ENCODE measurements around the gene GALNT18. TPM values are rescaled to one million over a fixed set of nuclear protein-coding genes. Genes with fewer than 3 reads are reported as not detected.

Gene GALNT18
- total RNA-seq, 1 experiment from 2014 or later: 9.2 TPM

- H3K27me3 Mint-ChIP-seq (ENCODE audit: unreplicated experiment): peaks cover 37% of the 10 kb centered on the region
- H3K27ac Mint-ChIP-seq (ENCODE audit: unreplicated experiment): no peak overlapping the region
- no peak overlapping the region for H3K4me3 Mint-ChIP-seq (ENCODE audit: low read depth, unreplicated experiment)
- H3K36me3 Mint-ChIP-seq (ENCODE audit: insufficient read depth, unreplicated experiment): peaks cover 8% of the 10 kb centered on the region
- no TSS peak for BruUV-seq (replicated peaks)
- CTCF ChIA-PET: no interaction called here
- DNase-seq: no peak
- TF ChIP-seq, protein P1, sequence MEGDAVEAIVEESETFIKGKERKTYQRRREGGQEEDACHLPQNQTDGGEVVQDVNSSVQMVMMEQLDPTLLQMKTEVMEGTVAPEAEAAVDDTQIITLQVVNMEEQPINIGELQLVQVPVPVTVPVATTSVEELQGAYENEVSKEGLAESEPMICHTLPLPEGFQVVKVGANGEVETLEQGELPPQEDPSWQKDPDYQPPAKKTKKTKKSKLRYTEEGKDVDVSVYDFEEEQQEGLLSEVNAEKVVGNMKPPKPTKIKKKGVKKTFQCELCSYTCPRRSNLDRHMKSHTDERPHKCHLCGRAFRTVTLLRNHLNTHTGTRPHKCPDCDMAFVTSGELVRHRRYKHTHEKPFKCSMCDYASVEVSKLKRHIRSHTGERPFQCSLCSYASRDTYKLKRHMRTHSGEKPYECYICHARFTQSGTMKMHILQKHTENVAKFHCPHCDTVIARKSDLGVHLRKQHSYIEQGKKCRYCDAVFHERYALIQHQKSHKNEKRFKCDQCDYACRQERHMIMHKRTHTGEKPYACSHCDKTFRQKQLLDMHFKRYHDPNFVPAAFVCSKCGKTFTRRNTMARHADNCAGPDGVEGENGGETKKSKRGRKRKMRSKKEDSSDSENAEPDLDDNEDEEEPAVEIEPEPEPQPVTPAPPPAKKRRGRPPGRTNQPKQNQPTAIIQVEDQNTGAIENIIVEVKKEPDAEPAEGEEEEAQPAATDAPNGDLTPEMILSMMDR (IDR thresholded peaks at IDR 0.05; ENCODE audit: unreplicated experiment): no peak
- peaks cover 8% of the 10 kb centered on the region for H3K4me1 Mint-ChIP-seq (ENCODE audit: low read depth, unreplicated experiment)
- no peaks in the 10 kb centered on the region for H3K9me3 Mint-ChIP-seq (ENCODE audit: low read depth, unreplicated experiment)
- intact Hi-C loops (cut with micrococcal nuclease; ENCODE audit: unreplicated experiment): loop anchor here (10.0 kb wide), 1 partner anchor 591 kb away; no protein-coding TSS in a partner anchor
Measured at GRCh38 chr11:11626128-11626527, 4.3 kb upstream of the GALNT18 start.

DNA sequence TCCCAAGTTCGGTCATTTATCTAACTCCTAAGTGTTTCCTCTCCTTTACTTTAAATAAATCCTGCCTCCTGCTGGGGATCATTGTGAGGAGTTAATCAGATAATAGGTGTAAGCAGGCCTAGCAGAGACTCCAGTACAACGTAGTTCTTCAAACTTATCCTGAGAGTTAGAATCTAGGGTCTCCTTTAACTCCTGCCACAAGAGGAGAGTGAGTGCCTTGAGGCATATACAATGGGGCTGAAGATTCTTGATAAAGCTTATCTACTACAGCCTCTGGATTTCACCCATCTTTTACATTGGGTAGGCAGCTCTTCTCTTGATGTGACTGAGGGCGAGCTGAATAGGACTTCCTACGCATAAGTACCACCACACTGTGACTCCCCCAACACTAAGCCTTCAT lies 3.1 kb upstream of the GALNT18 start:
- Mint-ChIP-seq H3K27me3 (ENCODE audit: unreplicated experiment) (peaks cover 25% of the 10 kb centered on the region), H3K4me1 (ENCODE audit: low read depth, unreplicated experiment) (peaks cover 8% of the 10 kb centered on the region), H3K9me3 (ENCODE audit: low read depth, unreplicated experiment) (no peaks in the 10 kb centered on the region), H3K4me3 (ENCODE audit: low read depth, unreplicated experiment) (no peak overlapping the region), H3K27ac (ENCODE audit: unreplicated experiment) (no peak overlapping the region), H3K36me3 (ENCODE audit: insufficient read depth, unreplicated experiment) (peaks cover 20% of the 10 kb centered on the region)
- intact Hi-C loops (cut with micrococcal nuclease; ENCODE audit: unreplicated experiment): loop anchor here (5.0 to 10.0 kb wide), 2 partner anchors 162 to 590 kb away; no protein-coding TSS in a partner anchor
- no peak for DNase-seq
- BruUV-seq (replicated peaks): no TSS peak
- CTCF ChIA-PET: no interaction called here
- TF ChIP-seq, protein P1 (IDR thresholded peaks at IDR 0.05; ENCODE audit: unreplicated experiment): no peak

- BruUV-seq (replicated peaks): no TSS peak
- DNase-seq: no peak
- TF ChIP-seq, protein P1 (IDR thresholded peaks at IDR 0.05; ENCODE audit: unreplicated experiment): no peak
- intact Hi-C loops (cut with micrococcal nuclease; ENCODE audit: unreplicated experiment): loop anchor here (5.0 to 10.0 kb wide), 2 partner anchors 163 to 589 kb away; no protein-coding TSS in a partner anchor
- CTCF ChIA-PET: no interaction called here
- H3K4me1 Mint-ChIP-seq (ENCODE audit: low read depth, unreplicated experiment): peaks cover 15% of the 10 kb centered on the region
- H3K9me3 Mint-ChIP-seq (ENCODE audit: low read depth, unreplicated experiment): no peaks in the 10 kb centered on the region
- peaks cover 18% of the 10 kb centered on the region for H3K27me3 Mint-ChIP-seq (ENCODE audit: unreplicated experiment)
- no peak overlapping the region for H3K4me3 Mint-ChIP-seq (ENCODE audit: low read depth, unreplicated experiment)
- no peak overlapping the region for H3K27ac Mint-ChIP-seq (ENCODE audit: unreplicated experiment)
- H3K36me3 Mint-ChIP-seq (ENCODE audit: insufficient read depth, unreplicated experiment): peaks cover 22% of the 10 kb centered on the region
Measured at GRCh38 chr11:11624204-11624603, 2.4 kb upstream of the GALNT18 start.

- TF ChIP-seq, protein P1 (IDR thresholded peaks at IDR 0.05; ENCODE audit: unreplicated experiment): no peak
- no TSS peak for BruUV-seq (replicated peaks)
- peaks cover 6% of the 10 kb centered on the region for H3K27me3 Mint-ChIP-seq (ENCODE audit: unreplicated experiment)
- no peak for DNase-seq
- CTCF ChIA-PET: interaction anchor here (0.6 kb wide), 1 partner anchor 409 kb away, joined by 7 read pairs; no protein-coding TSS in a partner anchor
- peaks cover 26% of the 10 kb centered on the region for H3K36me3 Mint-ChIP-seq (ENCODE audit: insufficient read depth, unreplicated experiment)
- H3K9me3 Mint-ChIP-seq (ENCODE audit: low read depth, unreplicated experiment): no peaks in the 10 kb centered on the region
- peak overlapping the region; percentile 96 for H3K4me3 Mint-ChIP-seq (ENCODE audit: low read depth, unreplicated experiment)
- H3K27ac Mint-ChIP-seq (ENCODE audit: unreplicated experiment): no peak overlapping the region
- intact Hi-C loops (cut with micrococcal nuclease; ENCODE audit: unreplicated experiment): loop anchor here (5.0 to 10.0 kb wide), 2 partner anchors 165 to 588 kb away; no protein-coding TSS in a partner anchor
- H3K4me1 Mint-ChIP-seq (ENCODE audit: low read depth, unreplicated experiment): peaks cover 22% of the 10 kb centered on the region
Measured at GRCh38 chr11:11622772-11623171, 967 bp upstream of the GALNT18 start.

Data from Calu3 (cell line).